Nephron (organoid): ENCODE results near the gene FBXW11.
"Not testable (repeated sequence)": the region's sequence is repeated elsewhere in the genome, so short reads cannot be mapped to it uniquely, and the experiment has no call there.

Experiments
- H3K27ac Mint-ChIP-seq, 3 experiments: 2 replicates each; pipeline ENCODE4 v1.8.0; 2020; ENCODE audit warnings: mixed read lengths in 3 of 3, mild to moderate bottlenecking in 2 of 3, moderate library complexity in 1 of 3
- H3K27me3 Mint-ChIP-seq: 2 replicates; pipeline ENCODE4 v1.8.0; 2021; ENCODE audit warnings: low read depth, mild to moderate bottlenecking, moderate library complexity, mixed read lengths
- H3K36me3 Mint-ChIP-seq: 2 replicates; pipeline ENCODE4 v1.8.0; 2020; ENCODE audit warnings: low read depth, mixed read lengths
- H3K4me1 Mint-ChIP-seq: 2 replicates; pipeline ENCODE4 v1.8.0; 2020; ENCODE audit warnings: mixed read lengths
- H3K4me3 Mint-ChIP-seq, 3 experiments: 2 replicates each; pipeline ENCODE4 v1.8.0; 2020; ENCODE audit warnings: mild to moderate bottlenecking in 3 of 3, mixed read lengths in 3 of 3, moderate library complexity in 2 of 3
- H3K9me3 Mint-ChIP-seq: 2 replicates; pipeline ENCODE4 v1.8.0; 2020; ENCODE audit warnings: mixed read lengths
- TF ChIP-seq, protein P1 (sequence below), 3 experiments: fragments of 200-600 bp; sonication (generic); IDR thresholded peaks; one replicate each; pipeline ENCODE4 v1.5.0; 2021; ENCODE audit warnings: antibody characterized with exemption in 3 of 3; ENCODE audit not compliant: unreplicated experiment in 3 of 3

FBXW11 gene

DNA sequence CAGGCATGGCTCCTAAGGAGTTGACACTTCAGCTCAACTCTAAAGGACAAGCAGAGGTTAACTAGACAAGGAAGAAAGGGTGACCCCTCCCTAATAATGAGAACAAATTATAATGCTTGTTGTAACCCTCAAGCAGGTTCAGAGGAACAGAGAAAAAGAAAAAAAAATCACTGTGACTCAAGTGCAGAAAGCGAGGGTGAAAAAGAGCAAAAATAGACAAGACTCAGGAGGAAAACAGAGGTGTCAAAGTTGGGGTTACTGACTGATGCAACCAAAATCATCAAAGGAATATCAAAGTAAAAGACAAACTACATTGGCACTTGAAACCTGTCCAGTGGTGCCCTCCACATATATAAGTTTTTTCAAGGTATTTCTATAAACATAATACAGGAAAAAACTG is 28.4 kb downstream of the FBXW11 start:
- H3K27me3 Mint-ChIP-seq, result no peaks in the 10 kb centered on the region
- H3K4me1 Mint-ChIP-seq, result peaks cover 44% of the 10 kb centered on the region
- H3K9me3 Mint-ChIP-seq, result peaks cover 16% of the 10 kb centered on the region
- no peak overlapping the region for H3K27ac Mint-ChIP-seq
- TF ChIP-seq, protein P1, sequence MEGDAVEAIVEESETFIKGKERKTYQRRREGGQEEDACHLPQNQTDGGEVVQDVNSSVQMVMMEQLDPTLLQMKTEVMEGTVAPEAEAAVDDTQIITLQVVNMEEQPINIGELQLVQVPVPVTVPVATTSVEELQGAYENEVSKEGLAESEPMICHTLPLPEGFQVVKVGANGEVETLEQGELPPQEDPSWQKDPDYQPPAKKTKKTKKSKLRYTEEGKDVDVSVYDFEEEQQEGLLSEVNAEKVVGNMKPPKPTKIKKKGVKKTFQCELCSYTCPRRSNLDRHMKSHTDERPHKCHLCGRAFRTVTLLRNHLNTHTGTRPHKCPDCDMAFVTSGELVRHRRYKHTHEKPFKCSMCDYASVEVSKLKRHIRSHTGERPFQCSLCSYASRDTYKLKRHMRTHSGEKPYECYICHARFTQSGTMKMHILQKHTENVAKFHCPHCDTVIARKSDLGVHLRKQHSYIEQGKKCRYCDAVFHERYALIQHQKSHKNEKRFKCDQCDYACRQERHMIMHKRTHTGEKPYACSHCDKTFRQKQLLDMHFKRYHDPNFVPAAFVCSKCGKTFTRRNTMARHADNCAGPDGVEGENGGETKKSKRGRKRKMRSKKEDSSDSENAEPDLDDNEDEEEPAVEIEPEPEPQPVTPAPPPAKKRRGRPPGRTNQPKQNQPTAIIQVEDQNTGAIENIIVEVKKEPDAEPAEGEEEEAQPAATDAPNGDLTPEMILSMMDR (IDR thresholded peaks at IDR 0.05; ENCODE audit: unreplicated experiment in 3 of 3), result no peak
- H3K4me3 Mint-ChIP-seq, result no peak overlapping the region
- peaks cover 47% of the 10 kb centered on the region for H3K36me3 Mint-ChIP-seq

DNA sequence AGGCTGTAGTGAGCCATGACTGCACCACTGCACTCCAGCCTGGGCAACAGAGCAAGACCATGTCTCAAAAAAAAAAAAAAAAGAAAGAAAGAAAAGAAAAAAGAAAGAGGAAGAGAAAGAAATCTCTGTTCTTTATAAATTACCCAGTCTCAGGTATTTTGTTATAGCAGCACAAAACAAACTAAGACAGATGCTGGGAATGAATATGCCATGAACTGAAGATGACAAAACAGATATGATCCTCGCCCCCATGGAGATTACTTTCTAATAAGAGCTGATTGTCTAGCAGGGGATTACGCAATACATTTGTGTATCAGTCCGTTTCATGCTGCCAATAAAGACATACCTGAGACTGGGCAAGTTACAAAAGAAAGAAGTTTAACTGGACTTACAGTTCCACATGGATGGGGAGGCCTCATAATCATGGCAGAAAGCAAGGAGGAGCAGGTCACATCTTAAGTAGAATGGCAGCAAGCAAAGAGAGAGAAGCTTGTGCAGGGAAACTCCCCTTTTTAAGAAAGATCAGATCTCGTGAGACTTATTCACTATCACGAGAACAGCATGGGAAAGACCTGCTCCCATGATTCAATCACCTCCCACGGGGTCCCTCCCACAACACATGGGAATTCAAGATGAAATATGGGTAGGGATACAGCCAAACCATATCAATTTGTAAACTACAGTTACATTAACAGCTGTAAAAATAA is 29.0 kb downstream of the FBXW11 start:
- peaks cover 16% of the 10 kb centered on the region for H3K9me3 Mint-ChIP-seq
- H3K36me3 Mint-ChIP-seq, result peaks cover 42% of the 10 kb centered on the region
- H3K4me1 Mint-ChIP-seq, result peaks cover 46% of the 10 kb centered on the region
- H3K27me3 Mint-ChIP-seq, H3K4me3 Mint-ChIP-seq, H3K27ac Mint-ChIP-seq: not testable (repeated sequence)

DNA sequence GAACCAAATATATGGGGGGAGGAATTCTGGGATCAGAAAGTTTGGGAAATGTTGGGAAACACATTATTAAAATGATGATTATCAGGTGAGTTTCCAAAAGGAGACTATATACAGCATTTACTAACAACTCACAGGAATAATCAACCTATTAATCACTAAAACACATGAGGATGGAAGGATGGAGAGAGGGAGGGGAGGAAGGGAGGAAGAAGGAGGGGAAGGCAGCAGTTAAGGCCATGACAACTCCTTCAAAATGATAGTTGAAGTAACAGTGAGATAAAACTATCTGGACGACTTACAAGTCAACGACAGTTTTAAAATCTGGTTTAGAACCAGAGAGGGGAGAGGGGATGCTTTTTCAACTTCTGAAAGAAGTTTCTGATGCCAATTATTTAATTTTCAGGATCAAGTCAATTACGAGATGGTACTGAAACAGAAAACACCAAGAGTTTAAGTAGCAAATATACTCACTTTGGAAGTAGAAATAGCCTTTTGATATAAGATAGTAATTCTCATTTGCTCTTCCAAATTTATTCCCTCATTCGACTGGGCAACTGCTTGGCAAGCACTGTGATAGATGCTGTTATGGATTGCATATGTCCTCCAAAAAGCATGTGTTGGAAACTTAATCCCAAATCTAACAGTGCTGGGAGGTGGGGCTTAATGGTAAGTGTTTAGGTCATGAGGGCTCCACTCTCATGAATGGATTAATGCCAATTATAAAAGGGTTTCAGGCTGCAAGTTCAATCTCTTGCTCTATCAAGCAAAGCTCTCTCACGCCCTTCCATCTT is 30.4 kb downstream of the FBXW11 start:
- TF ChIP-seq, protein P1 (IDR thresholded peaks at IDR 0.05; ENCODE audit: unreplicated experiment in 3 of 3), result no peak

DNA sequence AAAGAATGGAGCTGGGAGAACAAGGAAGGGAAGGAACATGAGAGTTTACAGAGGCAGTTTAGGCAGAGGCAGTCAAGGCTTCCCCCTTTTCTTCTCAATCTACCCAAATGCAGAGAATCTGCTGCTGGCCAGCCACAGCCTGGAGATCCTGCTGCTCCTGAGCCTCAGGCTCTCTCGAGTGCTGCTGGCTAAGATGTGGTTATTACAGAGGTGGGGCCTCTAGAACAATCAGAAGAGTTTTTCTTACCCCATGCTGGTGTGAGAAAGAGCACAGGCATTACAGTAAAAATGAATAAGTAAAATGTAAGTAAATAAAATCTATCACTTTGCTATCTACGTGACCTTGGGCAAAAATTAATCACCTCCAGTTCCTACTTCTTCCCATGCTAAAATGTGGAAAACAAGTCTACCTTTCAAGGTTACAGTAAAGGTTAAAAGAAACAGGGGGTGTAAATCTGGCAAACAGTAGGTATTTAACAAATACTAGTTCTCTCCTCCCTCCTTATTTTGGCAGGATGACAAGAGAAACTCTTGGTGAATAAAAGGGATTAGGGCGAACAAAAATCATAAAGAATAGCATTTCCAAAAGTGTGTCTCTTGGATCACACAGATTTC is 31.1 kb downstream of the FBXW11 start:
- peak overlapping the region; percentile 33 to 70 (median 64) for H3K27ac Mint-ChIP-seq
- peaks cover 33% of the 10 kb centered on the region for H3K36me3 Mint-ChIP-seq
- H3K27me3 Mint-ChIP-seq, result no peaks in the 10 kb centered on the region
- H3K4me1 Mint-ChIP-seq, result peaks cover 58% of the 10 kb centered on the region
- peaks cover 15% of the 10 kb centered on the region for H3K9me3 Mint-ChIP-seq
- H3K4me3 Mint-ChIP-seq, result no peak overlapping the region
- TF ChIP-seq, protein P1 (IDR thresholded peaks at IDR 0.05; ENCODE audit: unreplicated experiment in 3 of 3), result no peak

More for the DNA sequence above, 30.4 kb downstream of the FBXW11 start:
- H3K4me3 Mint-ChIP-seq, result peak overlapping the region in 2 of 3 experiments; percentile 5
- H3K4me1 Mint-ChIP-seq, result peaks cover 51% of the 10 kb centered on the region
- peak overlapping the region; percentile 33 to 70 (median 64) for H3K27ac Mint-ChIP-seq
- H3K9me3 Mint-ChIP-seq, result peaks cover 15% of the 10 kb centered on the region
- peaks cover 33% of the 10 kb centered on the region for H3K36me3 Mint-ChIP-seq
- no peaks in the 10 kb centered on the region for H3K27me3 Mint-ChIP-seq

DNA sequence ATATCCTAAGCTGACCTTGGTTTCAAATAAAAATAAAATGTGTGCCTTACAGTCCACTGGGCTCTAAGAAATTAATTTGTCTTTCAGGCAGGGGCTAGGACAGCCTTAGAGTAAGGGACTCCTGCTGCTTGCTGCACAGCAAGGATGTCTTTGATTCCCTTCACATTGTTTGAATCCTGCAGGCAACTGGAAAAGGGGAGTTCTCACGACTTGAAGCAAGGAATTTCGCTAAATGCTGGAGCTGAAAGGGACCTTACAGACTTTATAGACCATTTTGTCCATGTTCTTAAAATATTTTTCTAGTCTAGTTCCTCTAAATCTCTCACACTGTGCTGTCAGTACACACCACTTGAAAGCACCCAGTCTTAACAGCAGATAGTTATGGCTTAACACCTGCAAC is 35.6 kb downstream of the FBXW11 start:
- Mint-ChIP-seq H3K4me3 (no peak overlapping the region), H3K27ac (peak overlapping the region; percentile 30 to 43 (median 31)), H3K4me1 (peaks cover 56% of the 10 kb centered on the region), H3K27me3 (no peaks in the 10 kb centered on the region), H3K9me3 (no peaks in the 10 kb centered on the region), H3K36me3 (peaks cover 16% of the 10 kb centered on the region)
- TF ChIP-seq, protein P1 (IDR thresholded peaks at IDR 0.05; ENCODE audit: unreplicated experiment in 3 of 3), result no peak

DNA sequence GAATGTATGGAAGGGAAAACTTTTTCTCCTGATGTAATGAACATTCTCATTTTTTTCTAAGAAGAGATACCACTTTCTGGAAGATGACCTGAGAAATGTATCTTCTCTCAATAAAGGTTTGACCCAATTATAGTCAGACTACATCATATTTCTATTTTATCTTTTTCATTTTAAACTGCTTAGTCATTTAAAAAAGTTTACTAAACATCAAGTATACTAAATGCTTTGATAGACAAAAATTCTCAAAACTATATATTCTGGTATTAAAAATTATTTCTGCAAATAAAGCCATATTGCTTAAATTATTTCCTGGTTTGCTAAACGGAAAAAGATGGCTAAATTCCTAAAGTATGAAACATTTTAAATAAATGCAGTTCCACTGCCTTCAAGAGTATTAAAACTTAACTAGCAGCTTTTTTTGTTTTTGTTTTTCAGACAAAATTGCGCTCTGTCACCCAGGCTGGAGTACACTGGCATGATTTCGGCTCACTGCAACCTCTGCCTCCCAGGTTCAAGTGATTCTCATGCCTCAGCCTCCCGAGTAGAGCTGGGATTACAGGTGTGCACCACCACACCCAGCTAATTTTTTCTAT is 37.1 kb downstream of the FBXW11 start:
- TF ChIP-seq, protein P1 (IDR thresholded peaks at IDR 0.05; ENCODE audit: unreplicated experiment in 3 of 3), result no peak
- Mint-ChIP-seq H3K27me3 (no peaks in the 10 kb centered on the region), H3K9me3 (no peaks in the 10 kb centered on the region), H3K4me3 (no peak overlapping the region), H3K27ac (no peak overlapping the region), H3K36me3 (peaks cover 14% of the 10 kb centered on the region), H3K4me1 (peaks cover 53% of the 10 kb centered on the region)
